ENCODE results near the gene CUL7.
"Not testable (repeated sequence)": the region's sequence is repeated elsewhere in the genome, so short reads cannot be mapped to it uniquely, and the experiment has no call there.

CUL7 gene

DNA sequence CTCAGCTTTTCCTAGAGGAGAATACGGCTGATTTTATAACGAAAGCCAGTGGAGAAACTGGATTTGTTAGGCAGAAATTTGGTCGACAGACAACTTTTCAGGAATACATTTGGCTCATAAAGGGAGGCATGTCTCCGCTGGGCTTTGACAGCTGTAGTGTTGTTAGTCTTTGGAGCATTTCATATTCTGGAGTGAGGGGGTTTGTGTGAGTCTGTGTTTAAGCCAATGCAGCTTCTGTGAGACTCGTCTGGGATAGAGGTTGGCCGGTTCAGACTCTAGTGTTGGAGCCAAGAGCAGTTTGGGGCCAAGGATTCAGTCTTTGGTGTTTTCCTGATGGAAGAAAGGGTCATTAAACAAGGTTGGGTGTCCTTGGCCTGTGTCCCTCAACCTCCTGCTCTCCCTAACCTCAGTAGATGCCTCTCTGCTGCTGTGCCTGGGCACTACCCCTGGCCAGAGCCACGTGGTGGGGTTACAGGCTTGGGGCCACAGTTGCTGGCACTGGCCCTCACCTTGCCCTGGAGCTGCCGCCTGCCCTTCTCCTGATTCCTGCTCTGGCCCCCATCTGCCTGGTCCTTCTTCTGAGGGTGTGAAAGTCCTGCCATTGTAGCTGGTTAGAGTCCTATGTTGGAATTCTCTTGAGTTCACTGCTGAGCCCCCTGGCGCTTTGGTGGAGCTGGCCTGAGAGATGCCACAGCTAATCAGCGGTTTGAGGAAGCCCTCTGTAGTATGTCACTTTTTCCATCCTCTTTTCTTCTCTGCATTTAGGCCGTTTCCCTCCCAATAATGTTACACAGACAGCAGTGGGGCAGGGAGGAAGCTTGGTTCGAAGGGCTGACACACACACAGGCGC lies 29.4 kb upstream of the CUL7 start:
- Histone ChIP-seq H4K20me1 (peaks cover 0 to 100% (median 81%) of the 10 kb centered on the region in 11 experiments; a peak in 16 of 22 replicates), H3K27ac (peak overlapping the region in 4 of 11 experiments; percentile 12 to 38 (median 22); a peak in 1 of 22 replicates), H3K9me3 (replicated peaks in 1 of 11) (no peaks in the 10 kb centered on the region), H3K4me1 (peaks cover 22 to 63% (median 58%) of the 10 kb centered on the region in 10 experiments), H3K4me2 (peak overlapping the region; percentile 6 to 54 (median 33); a peak in 17 of 22 replicates), H3K9ac (peak overlapping the region in 3 of 11 experiments; percentile 14 to 40 (median 28); a peak in 4 of 22 replicates), H3K27me3 (no peaks in the 10 kb centered on the region), H3K36me3 (peaks cover 0 to 9% (median 0%) of the 10 kb centered on the region in 11 experiments; a peak in 2 of 22 replicates), H3K4me3 (no peak overlapping the region)
- TF ChIP-seq Cebpa-rat (IDR thresholded peaks at IDR 0.05): no peak

GRCh38 chr6:43081922-43082321 lies 28.3 kb upstream of the CUL7 start:
- H3K9me3 ChIP-seq (replicated peaks in 1 of 11); H3K27ac ChIP-seq; H3K9ac ChIP-seq; H3K27me3 ChIP-seq; H3K4me3 ChIP-seq; H3K36me3 ChIP-seq: not testable (repeated sequence)
- Histone ChIP-seq H3K4me2 (peak overlapping the region in 5 of 11 experiments; percentile 14 to 38 (median 24); a peak in 9 of 22 replicates), H4K20me1 (peaks cover 0 to 98% (median 77%) of the 10 kb centered on the region in 11 experiments; a peak in 16 of 22 replicates), H3K4me1 (peaks cover 32 to 73% (median 67%) of the 10 kb centered on the region in 10 experiments)

DNA sequence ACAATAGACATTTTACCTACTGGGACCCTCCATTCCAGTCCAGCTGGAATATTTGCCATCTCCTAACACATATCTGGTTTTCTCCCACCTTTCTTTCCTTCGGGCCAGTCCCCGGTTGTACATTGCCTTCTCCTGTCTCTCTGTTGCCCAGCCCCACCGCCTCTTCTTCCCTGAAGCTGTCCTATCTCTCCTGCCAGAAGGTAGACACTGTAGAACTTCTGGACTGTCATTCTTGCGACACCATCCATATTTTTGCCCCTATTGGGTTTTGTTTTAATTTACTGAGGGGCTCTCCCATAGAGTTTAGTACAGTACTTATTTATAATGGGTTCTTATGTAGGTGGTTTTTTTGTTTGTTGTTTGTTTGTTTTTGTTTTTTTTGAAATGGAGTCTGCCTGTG lies 27.4 kb upstream of the CUL7 start:
- Histone ChIP-seq H3K36me3 (peaks cover 0 to 9% (median 0%) of the 10 kb centered on the region in 11 experiments; a peak in 2 of 22 replicates), H3K4me3 (no peak overlapping the region), H3K9me3 (replicated peaks in 1 of 11) (no peaks in the 10 kb centered on the region), H4K20me1 (peaks cover 0 to 92% (median 68%) of the 10 kb centered on the region in 11 experiments; a peak in 16 of 22 replicates), H3K27ac (no peak overlapping the region), H3K27me3 (no peaks in the 10 kb centered on the region), H3K9ac (no peak overlapping the region), H3K4me1 (peaks cover 30 to 68% (median 61%) of the 10 kb centered on the region in 10 experiments), H3K4me2 (peak overlapping the region in 4 of 11 experiments; percentile 14 to 25 (median 20); a peak in 3 of 22 replicates)
- TF ChIP-seq Cebpa-rat (IDR thresholded peaks at IDR 0.05): peak in 1 of 11 experiments; percentile 40; a peak in 1 of 22 replicates

DNA sequence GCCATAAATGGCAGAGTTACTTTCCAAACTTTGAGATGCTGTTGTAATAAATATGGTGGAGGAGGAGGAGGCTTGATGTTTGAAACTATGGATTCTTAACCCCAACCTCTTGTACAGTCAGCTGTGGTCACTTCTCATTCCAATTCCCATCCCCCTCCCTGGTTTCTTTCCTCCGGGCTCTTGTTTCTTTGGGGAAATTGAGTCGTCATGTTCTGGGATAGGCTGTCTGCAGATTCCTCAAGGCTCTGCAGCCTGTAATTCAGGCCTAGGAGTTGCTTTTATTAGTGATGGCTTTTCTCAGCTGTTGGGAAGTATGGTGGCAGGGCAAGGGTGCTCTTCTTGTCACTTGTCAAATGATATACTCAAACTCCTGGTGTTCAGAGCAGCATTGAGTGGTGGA lies 25.0 kb upstream of the CUL7 start:
- H3K9me3 ChIP-seq (replicated peaks in 1 of 11): no peaks in the 10 kb centered on the region
- H3K4me2 ChIP-seq: peak overlapping the region in 10 of 11 experiments; percentile 85 to 97 (median 93); a peak in 11 of 22 replicates
- H3K27ac ChIP-seq: no peak overlapping the region
- peaks cover 0 to 70% (median 50%) of the 10 kb centered on the region in 11 experiments; a peak in 16 of 22 replicates for H4K20me1 ChIP-seq
- peaks cover 0 to 10% (median 0%) of the 10 kb centered on the region in 11 experiments; a peak in 6 of 22 replicates for H3K36me3 ChIP-seq
- no peaks in the 10 kb centered on the region for H3K27me3 ChIP-seq
- no peak overlapping the region for H3K9ac ChIP-seq
- no peak overlapping the region for H3K4me3 ChIP-seq
- no peak for TF ChIP-seq Cebpa-rat (IDR thresholded peaks at IDR 0.05)
- H3K4me1 ChIP-seq: peaks cover 22 to 64% (median 56%) of the 10 kb centered on the region in 10 experiments

GRCh38 chr6:43077981-43078511 lies 24.4 kb upstream of the CUL7 start:
- Histone ChIP-seq H3K4me3 (peak overlapping the region in 8 of 10 experiments; percentile 85 to 100 (median 96); a peak in 17 of 20 replicates), H3K27me3 (no peaks in the 10 kb centered on the region), H3K4me1 (peaks cover 16 to 58% (median 50%) of the 10 kb centered on the region in 10 experiments), H3K4me2 (peak overlapping the region; percentile 85 to 97 (median 94)), H3K9ac (peak overlapping the region in 9 of 11 experiments; percentile 84 to 96 (median 93); a peak in 15 of 22 replicates), H3K9me3 (replicated peaks in 1 of 11) (no peaks in the 10 kb centered on the region), H4K20me1 (peaks cover 0 to 63% (median 44%) of the 10 kb centered on the region in 11 experiments; a peak in 16 of 22 replicates), H3K36me3 (peaks cover 0 to 16% (median 1%) of the 10 kb centered on the region in 11 experiments; a peak in 11 of 22 replicates), H3K27ac (0 out of 22 replicates have a peak overlapping the region, but pooled peaks of 2 of the 11 experiments have one; percentile 84 to 88)
- no peak for TF ChIP-seq Cebpa-rat (IDR thresholded peaks at IDR 0.05)

GRCh38 chr6:43077333-43077809 lies 23.7 kb upstream of the CUL7 start:
- peak overlapping the region; percentile 80 to 96 (median 91) for H3K9ac ChIP-seq
- H3K4me2 ChIP-seq: peak overlapping the region; percentile 85 to 97 (median 94)
- peaks cover 0 to 57% (median 37%) of the 10 kb centered on the region in 11 experiments; a peak in 16 of 22 replicates for H4K20me1 ChIP-seq
- no peak for TF ChIP-seq Cebpa-rat (IDR thresholded peaks at IDR 0.05)
- peak overlapping the region; percentile 85 to 100 (median 93) for H3K4me3 ChIP-seq
- peaks cover 14 to 54% (median 46%) of the 10 kb centered on the region in 10 experiments for H3K4me1 ChIP-seq
- H3K9me3 ChIP-seq (replicated peaks in 1 of 11): no peaks in the 10 kb centered on the region
- H3K27ac ChIP-seq: peak overlapping the region; percentile 35 to 90 (median 88); a peak in 20 of 22 replicates
- H3K36me3 ChIP-seq: peaks cover 0 to 23% (median 6%) of the 10 kb centered on the region in 11 experiments; a peak in 12 of 22 replicates
- no peaks in the 10 kb centered on the region for H3K27me3 ChIP-seq

DNA sequence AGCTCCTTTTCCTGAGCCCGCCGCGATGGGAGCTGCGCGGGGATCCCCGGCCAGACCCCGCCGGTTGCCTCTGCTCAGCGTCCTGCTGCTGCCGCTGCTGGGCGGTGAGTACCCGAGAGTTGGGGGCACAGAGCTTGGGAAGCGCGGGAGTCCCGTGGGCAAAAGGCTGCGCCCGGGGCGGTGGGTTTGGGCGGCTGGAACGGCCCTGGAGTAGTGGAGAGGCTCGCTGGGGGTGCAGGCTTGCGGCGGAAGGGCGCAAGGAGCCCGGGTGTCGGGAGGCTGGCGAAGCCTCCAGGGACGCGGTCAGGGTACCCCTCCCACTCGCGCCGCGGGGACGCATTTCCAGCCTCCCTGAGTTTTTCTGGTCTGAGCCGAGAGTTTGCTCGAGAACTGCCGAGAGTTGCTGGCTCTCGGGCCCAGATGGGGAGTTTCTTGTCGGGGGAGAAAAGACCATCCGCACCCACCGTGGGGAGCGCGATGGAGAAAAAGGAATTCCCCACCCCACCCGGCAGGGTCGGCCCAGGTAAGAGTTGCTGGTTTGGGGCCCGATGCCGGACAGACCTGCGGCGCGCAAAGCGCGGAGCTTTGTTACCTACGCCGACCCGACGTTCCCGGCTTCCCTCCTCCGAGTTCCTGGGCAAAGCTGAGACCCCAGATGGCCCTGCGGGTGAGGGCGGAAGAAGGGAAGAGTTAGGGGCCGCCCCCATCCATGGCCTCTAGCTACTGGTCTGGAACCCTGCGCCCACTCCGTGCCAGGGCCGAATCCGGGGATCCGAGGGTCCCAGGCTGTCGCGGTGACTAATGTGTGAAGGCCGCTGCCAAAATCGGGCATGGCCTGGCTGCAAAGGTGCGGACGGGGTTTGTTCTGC lies 23.0 kb upstream of the CUL7 start:
- TF ChIP-seq Cebpa-rat (IDR thresholded peaks at IDR 0.05): no peak

More for the DNA sequence above, 23.0 kb upstream of the CUL7 start:
- Histone ChIP-seq H4K20me1 (peaks cover 0 to 50% (median 30%) of the 10 kb centered on the region in 11 experiments; a peak in 14 of 22 replicates), H3K9me3 (replicated peaks in 1 of 11) (no peaks in the 10 kb centered on the region), H3K4me1 (peaks cover 14 to 48% (median 42%) of the 10 kb centered on the region in 10 experiments), H3K27ac (peak overlapping the region; percentile 35 to 90 (median 88); a peak in 21 of 22 replicates), H3K36me3 (peaks cover 0 to 24% (median 6%) of the 10 kb centered on the region in 11 experiments; a peak in 12 of 22 replicates), H3K4me3 (peak overlapping the region; percentile 85 to 100 (median 93)), H3K4me2 (peak overlapping the region; percentile 85 to 97 (median 94)), H3K9ac (peak overlapping the region; percentile 80 to 96 (median 91)), H3K27me3 (no peaks in the 10 kb centered on the region)
